ENCODE measurements around the gene IGSF8. TPM values are rescaled to one million over a fixed set of nuclear protein-coding genes. Genes with fewer than 3 reads are reported as not detected.
A peak's percentile ranks its signal among the peaks of the same experiment; 100 is the strongest.
"Not testable (repeated sequence)": the region's sequence is repeated elsewhere in the genome, so short reads cannot be mapped to it uniquely, and the experiment has no call there.

Gene IGSF8
- total RNA-seq, 1 donor from 2014 or later = 37.9 TPM

DNA sequence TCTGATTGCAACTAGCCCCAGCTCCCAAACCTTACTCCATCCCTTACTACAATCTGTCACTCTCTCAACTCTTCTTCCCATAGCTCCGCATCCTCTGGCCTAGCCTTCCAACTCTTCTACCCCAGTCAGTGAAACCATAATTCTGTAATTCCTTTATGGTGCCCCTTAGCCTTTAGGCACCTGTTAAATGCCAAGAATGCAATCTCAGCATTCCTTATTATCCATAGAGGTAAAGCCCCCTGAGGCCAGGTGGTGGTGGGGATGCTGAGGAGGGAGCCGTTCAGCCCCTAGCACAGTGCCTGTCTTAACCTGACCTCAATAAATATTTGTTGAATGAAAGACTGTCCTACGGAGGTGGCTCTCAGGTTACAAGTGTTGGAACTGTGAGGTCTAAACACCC is 31.1 kb upstream of the IGSF8 start:
- Histone ChIP-seq H3K4me1 (peaks cover 10 to 29% of the 10 kb centered on the region in 2 donors), H3K36me3 (peaks cover 30 to 61% of the 10 kb centered on the region in 2 donors), H3K4me3 (no peak overlapping the region), H3K27ac (peak overlapping the region; percentile 86 to 96), H3K27me3 (no peaks in the 10 kb centered on the region), H3K9me3 (no peaks in the 10 kb centered on the region)
- DNase-seq (ENCODE audit: low spot score in 2 of 2) = no peak
- TF ChIP-seq, protein P1, sequence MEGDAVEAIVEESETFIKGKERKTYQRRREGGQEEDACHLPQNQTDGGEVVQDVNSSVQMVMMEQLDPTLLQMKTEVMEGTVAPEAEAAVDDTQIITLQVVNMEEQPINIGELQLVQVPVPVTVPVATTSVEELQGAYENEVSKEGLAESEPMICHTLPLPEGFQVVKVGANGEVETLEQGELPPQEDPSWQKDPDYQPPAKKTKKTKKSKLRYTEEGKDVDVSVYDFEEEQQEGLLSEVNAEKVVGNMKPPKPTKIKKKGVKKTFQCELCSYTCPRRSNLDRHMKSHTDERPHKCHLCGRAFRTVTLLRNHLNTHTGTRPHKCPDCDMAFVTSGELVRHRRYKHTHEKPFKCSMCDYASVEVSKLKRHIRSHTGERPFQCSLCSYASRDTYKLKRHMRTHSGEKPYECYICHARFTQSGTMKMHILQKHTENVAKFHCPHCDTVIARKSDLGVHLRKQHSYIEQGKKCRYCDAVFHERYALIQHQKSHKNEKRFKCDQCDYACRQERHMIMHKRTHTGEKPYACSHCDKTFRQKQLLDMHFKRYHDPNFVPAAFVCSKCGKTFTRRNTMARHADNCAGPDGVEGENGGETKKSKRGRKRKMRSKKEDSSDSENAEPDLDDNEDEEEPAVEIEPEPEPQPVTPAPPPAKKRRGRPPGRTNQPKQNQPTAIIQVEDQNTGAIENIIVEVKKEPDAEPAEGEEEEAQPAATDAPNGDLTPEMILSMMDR (IDR thresholded peaks at IDR 0.05) = no peak
- intact Hi-C loops (cut with DNase I) = no loop called here

DNA sequence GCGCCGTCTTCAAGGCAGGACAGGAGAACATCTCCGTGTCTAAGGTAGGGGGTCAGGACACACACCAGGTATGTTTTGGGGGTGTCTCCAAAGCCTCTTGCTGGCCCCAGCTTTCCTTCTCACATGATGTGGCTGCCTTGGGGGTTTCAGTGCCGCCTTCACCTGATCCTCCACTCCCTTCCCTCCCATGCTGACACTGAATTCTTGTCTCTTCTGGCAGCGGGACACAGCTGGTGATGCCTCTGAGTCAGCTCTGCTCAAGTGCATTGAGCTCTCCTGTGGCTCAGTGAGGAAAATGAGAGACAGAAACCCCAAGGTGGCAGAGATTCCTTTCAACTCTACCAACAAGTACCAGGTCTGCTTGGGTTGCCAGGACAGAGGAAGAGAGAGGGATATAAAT is 30.6 kb upstream of the IGSF8 start:
- H3K27ac ChIP-seq = peak overlapping the region; percentile 58 to 86
- no peak overlapping the region for H3K4me3 ChIP-seq
- H3K9me3 ChIP-seq = no peaks in the 10 kb centered on the region
- peaks cover 10 to 34% of the 10 kb centered on the region in 2 donors for H3K4me1 ChIP-seq
- peaks cover 27 to 65% of the 10 kb centered on the region in 2 donors for H3K36me3 ChIP-seq
- TF ChIP-seq, protein P1 (IDR thresholded peaks at IDR 0.05) = no peak
- intact Hi-C loops (cut with DNase I) = no loop called here
- no peaks in the 10 kb centered on the region for H3K27me3 ChIP-seq
- no peak for DNase-seq (ENCODE audit: low spot score in 2 of 2)

DNA sequence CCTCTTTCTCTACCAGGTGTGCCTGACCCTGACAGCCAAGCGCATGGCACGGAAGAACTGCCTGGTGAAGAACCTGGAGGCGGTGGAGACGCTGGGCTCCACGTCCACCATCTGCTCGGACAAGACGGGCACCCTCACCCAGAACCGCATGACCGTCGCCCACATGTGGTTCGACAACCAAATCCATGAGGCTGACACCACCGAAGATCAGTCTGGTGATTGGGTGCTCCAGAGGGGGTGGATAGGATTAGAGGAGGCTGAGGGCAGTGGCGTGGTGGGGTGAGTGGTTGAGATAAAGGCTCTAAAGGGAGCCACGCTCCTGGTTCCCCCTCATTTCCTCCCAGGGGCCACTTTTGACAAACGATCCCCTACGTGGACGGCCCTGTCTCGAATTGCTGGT is 30.2 kb upstream of the IGSF8 start:
- Histone ChIP-seq H3K9me3 (no peaks in the 10 kb centered on the region), H3K36me3 (peaks cover 27 to 68% of the 10 kb centered on the region in 2 donors), H3K4me1 (peaks cover 10 to 36% of the 10 kb centered on the region in 2 donors), H3K27ac (peak overlapping the region; percentile 58 to 86), H3K4me3 (no peak overlapping the region), H3K27me3 (no peaks in the 10 kb centered on the region)
- no peak for DNase-seq (ENCODE audit: low spot score in 2 of 2)
- intact Hi-C loops (cut with DNase I) = no loop called here
- TF ChIP-seq, protein P1 (IDR thresholded peaks at IDR 0.05) = no peak

DNA sequence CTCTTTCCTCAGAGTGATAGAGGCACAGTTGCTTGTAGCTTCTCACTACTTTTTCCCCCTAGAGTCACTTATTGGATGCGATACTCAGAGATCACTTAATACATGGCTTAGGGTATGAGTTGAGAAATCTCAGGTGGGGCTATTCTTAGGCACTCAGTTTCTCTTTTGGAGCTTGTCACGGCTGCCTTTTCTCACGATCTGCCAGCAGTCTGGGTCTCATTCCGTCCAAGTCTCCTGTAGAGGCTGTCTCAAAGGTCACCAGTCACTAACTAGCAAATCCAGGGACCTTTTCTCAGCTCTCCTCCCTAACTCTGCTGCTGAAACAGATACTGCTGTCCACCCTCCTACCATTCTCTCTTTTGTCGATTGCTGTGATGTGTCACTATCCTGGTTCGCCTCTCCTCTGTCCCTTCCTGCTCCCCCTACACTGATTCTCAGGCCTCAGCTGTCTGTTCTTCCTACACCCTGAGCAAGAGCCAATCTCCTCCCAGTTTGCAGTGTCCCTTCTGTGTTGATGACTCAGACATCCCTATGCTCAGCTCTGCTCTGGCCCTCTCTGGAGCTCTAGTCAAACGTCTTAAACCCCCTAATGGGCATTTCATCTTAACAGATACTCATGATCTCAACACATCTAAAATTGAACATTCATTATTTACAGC is 29.6 kb upstream of the IGSF8 start:
- H3K9me3 ChIP-seq = no peaks in the 10 kb centered on the region
- H3K36me3 ChIP-seq = peaks cover 31 to 74% of the 10 kb centered on the region in 2 donors
- TF ChIP-seq, protein P1 (IDR thresholded peaks at IDR 0.05) = no peak
- no peak for DNase-seq (ENCODE audit: low spot score in 2 of 2)
- peaks cover 10 to 36% of the 10 kb centered on the region in 2 donors for H3K4me1 ChIP-seq
- H3K27me3 ChIP-seq = no peaks in the 10 kb centered on the region
- peak overlapping the region; percentile 58 to 86 for H3K27ac ChIP-seq
- H3K4me3 ChIP-seq = no peak overlapping the region
- intact Hi-C loops (cut with DNase I) = no loop called here

DNA sequence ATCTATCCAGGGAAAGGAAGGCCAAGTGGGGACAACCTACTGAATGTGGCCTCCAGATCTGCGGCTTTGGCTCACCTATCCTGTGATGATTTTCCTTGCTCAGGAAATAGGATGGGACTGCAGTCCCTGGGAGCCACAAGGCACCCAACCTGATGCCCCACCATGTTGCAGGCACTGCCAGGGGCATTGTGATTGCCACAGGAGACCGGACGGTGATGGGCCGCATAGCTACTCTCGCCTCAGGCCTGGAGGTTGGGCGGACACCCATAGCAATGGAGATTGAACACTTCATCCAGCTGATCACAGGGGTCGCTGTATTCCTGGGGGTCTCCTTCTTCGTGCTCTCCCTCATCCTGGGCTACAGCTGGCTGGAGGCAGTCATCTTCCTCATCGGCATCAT is 29.0 kb upstream of the IGSF8 start:
- peaks cover 32 to 79% of the 10 kb centered on the region in 2 donors for H3K36me3 ChIP-seq
- H3K4me3 ChIP-seq = no peak overlapping the region
- no peak for DNase-seq (ENCODE audit: low spot score in 2 of 2)
- H3K4me1 ChIP-seq = peaks cover 6 to 32% of the 10 kb centered on the region in 2 donors
- no peaks in the 10 kb centered on the region for H3K9me3 ChIP-seq
- H3K27ac ChIP-seq = peak overlapping the region; percentile 10 to 58
- H3K27me3 ChIP-seq = no peaks in the 10 kb centered on the region
- intact Hi-C loops (cut with DNase I) = no loop called here
- TF ChIP-seq, protein P1 (IDR thresholded peaks at IDR 0.05) = no peak

DNA sequence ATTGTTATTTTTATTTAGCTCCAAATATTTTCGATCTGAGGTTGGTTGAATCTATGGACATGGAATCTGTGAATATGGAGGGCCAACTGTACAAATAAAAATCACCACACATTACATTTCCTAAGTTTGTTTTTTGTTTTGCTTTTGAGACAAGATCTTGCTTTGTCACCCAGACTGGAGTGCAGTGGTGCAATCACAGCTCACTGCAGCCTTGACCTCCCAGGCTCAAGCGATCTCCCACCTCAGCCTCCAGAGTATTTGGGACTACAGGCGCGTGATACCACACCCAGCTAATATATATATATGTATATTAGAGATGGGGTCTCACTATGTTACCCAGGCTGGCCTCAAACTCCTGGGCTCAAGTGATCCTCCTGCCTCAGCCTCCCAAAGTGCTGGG is 27.9 kb upstream of the IGSF8 start:
- H3K4me3 ChIP-seq; H3K27me3 ChIP-seq; DNase-seq (ENCODE audit: low spot score in 2 of 2); H3K9me3 ChIP-seq; H3K27ac ChIP-seq; intact Hi-C loops (cut with DNase I): not testable (repeated sequence)
- Histone ChIP-seq H3K36me3 (peaks cover 38 to 85% of the 10 kb centered on the region in 2 donors), H3K4me1 (peaks cover 2 to 24% of the 10 kb centered on the region in 2 donors)

Data from ascending aorta (tissue), 2 donors.